ENCODE measurements around the gene EXOC4. TPM values are rescaled to one million over a fixed set of nuclear protein-coding genes. Genes with fewer than 3 reads are reported as not detected.
"Not testable (repeated sequence)": the region's sequence is repeated elsewhere in the genome, so short reads cannot be mapped to it uniquely, and the experiment has no call there.

Gene EXOC4
- total and polyA plus RNA-seq, 2 donors from 2014 or later, result 22.8 to 78.7 TPM

- no peaks in the 10 kb centered on the region for H3K4me1 ChIP-seq (ENCODE audit: control insufficient read depth in 2 of 3, insufficient read depth in 2 of 3, low read depth in 1 of 3, low read length in 3 of 3)
- no peak overlapping the region for H3K9ac ChIP-seq (ENCODE audit: low read length in 3 of 3)
- no peaks in the 10 kb centered on the region for H3K36me3 ChIP-seq (ENCODE audit: control insufficient read depth in 2 of 3, insufficient read depth in 3 of 3, low read length in 3 of 3)
- no peaks in the 10 kb centered on the region for H3K9me3 ChIP-seq (ENCODE audit: control insufficient read depth in 2 of 3, insufficient read depth in 1 of 3, low read length in 3 of 3)
- no peak for FAIRE-seq
- no peaks in the 10 kb centered on the region for H3K27me3 ChIP-seq (ENCODE audit: control insufficient read depth, insufficient read depth, low read length)
- no peak overlapping the region for H3K27ac ChIP-seq (ENCODE audit: low read depth in 2 of 2, low read length in 2 of 2)
- no peak overlapping the region for H3K4me3 ChIP-seq (ENCODE audit: low read length in 3 of 3)
- DNase-seq, result no peak
- no peak for TF ChIP-seq CTCF (IDR thresholded peaks at IDR 0.05; ENCODE audit: borderline replicate concordance, extremely low read depth, insufficient read depth)
- intact Hi-C loops (cut with DNase I), result no loop called here
Measured at GRCh38 chr7:133888061-133888930, 635.4 kb downstream of the EXOC4 start.

- H3K4me1 ChIP-seq (ENCODE audit: control insufficient read depth in 2 of 3, insufficient read depth in 2 of 3, low read depth in 1 of 3, low read length in 3 of 3), result no peaks in the 10 kb centered on the region
- H3K27me3 ChIP-seq (ENCODE audit: control insufficient read depth, insufficient read depth, low read length), result no peaks in the 10 kb centered on the region
- no peak overlapping the region for H3K27ac ChIP-seq (ENCODE audit: low read depth in 2 of 2, low read length in 2 of 2)
- FAIRE-seq (no peak), DNase-seq (no peak)
- no peaks in the 10 kb centered on the region for H3K9me3 ChIP-seq (ENCODE audit: control insufficient read depth in 2 of 3, insufficient read depth in 1 of 3, low read length in 3 of 3)
- no peak for TF ChIP-seq CTCF (IDR thresholded peaks at IDR 0.05; ENCODE audit: borderline replicate concordance, extremely low read depth, insufficient read depth)
- H3K36me3 ChIP-seq (ENCODE audit: control insufficient read depth in 2 of 3, insufficient read depth in 3 of 3, low read length in 3 of 3), result no peaks in the 10 kb centered on the region
- no peak overlapping the region for H3K9ac ChIP-seq (ENCODE audit: low read length in 3 of 3)
- intact Hi-C loops (cut with DNase I), result no loop called here
- no peak overlapping the region for H3K4me3 ChIP-seq (ENCODE audit: low read length in 3 of 3)
Measured at GRCh38 chr7:133904776-133905175, 651.9 kb downstream of the EXOC4 start.

DNA sequence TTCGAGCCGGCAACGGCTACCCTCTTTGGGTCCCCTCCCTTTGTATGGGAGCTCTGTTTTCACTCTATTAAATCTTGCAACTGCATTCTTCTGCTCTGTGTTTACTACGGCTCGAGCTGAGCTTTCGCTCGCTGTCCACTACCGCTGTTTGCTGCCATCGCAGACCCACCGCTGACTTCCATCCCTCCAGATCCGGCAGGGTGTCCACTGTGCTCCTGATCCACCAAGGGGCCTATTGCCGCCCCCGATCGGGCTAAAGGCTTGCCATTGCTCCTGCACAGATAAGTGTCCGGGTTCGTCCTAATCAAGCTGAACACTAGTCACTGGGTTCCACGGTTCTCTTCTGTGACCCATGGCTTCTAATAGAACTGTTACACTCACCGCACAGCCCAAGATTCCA is 653.7 kb downstream of the EXOC4 start:
- DNase-seq; intact Hi-C loops (cut with DNase I); H3K27me3 ChIP-seq (ENCODE audit: control insufficient read depth, insufficient read depth, low read length); H3K4me3 ChIP-seq (ENCODE audit: low read length in 3 of 3); H3K4me1 ChIP-seq (ENCODE audit: control insufficient read depth in 2 of 3, insufficient read depth in 2 of 3, low read depth in 1 of 3, low read length in 3 of 3); H3K9me3 ChIP-seq (ENCODE audit: control insufficient read depth in 2 of 3, insufficient read depth in 1 of 3, low read length in 3 of 3); H3K36me3 ChIP-seq (ENCODE audit: control insufficient read depth in 2 of 3, insufficient read depth in 3 of 3, low read length in 3 of 3); H3K9ac ChIP-seq (ENCODE audit: low read length in 3 of 3); H3K27ac ChIP-seq (ENCODE audit: low read depth in 2 of 2, low read length in 2 of 2); FAIRE-seq: not testable (repeated sequence)

- Histone ChIP-seq H3K4me1 (ENCODE audit: control insufficient read depth in 2 of 3, insufficient read depth in 2 of 3, low read depth in 1 of 3, low read length in 3 of 3) (no peaks in the 10 kb centered on the region), H3K9me3 (ENCODE audit: control insufficient read depth in 2 of 3, insufficient read depth in 1 of 3, low read length in 3 of 3) (no peaks in the 10 kb centered on the region), H3K9ac (ENCODE audit: low read length in 3 of 3) (no peak overlapping the region), H3K27ac (ENCODE audit: low read depth in 2 of 2, low read length in 2 of 2) (no peak overlapping the region), H3K27me3 (ENCODE audit: control insufficient read depth, insufficient read depth, low read length) (no peaks in the 10 kb centered on the region), H3K36me3 (ENCODE audit: control insufficient read depth in 2 of 3, insufficient read depth in 3 of 3, low read length in 3 of 3) (no peaks in the 10 kb centered on the region), H3K4me3 (ENCODE audit: low read length in 3 of 3) (no peak overlapping the region)
- DNase-seq (no peak), FAIRE-seq (no peak)
- intact Hi-C loops (cut with DNase I), result no loop called here
- TF ChIP-seq CTCF (IDR thresholded peaks at IDR 0.05; ENCODE audit: borderline replicate concordance, extremely low read depth, insufficient read depth), result no peak
Measured at GRCh38 chr7:133910761-133911160, 657.9 kb downstream of the EXOC4 start.

Data from kidney (tissue), 14 donors.